ENCODE data around the gene SORBS1.

DNA sequence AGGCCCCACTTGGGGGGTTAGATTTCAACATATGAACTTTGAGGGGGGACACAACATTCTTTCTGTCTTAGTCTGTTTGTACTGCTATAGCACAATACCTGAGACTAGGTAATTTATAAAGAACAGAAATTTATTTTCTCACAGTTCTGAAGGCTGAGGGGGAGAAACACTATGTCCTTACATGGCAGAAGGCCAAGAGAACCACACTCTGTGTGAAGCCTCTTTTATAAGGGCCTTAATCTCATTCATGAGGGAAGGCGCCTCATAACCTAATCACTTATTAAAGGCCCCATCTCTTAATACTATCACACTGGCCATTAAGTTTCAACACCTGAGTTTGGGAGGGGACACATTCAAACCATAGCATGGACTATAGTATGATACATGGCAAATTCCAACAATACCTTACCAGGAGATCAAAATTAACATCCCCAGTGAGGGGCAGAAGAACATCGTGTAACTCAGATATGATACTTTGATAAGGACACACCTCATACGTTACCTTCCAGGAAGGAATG lies 261.1 kb downstream of the SORBS1 start:
- TF ChIP-seq SP1 (CRISPR knock-in tag; conservative IDR thresholded peaks at IDR 0.05) (no peak), ZNF416 (CRISPR knock-in tag; IDR thresholded peaks at IDR 0.05) (no peak), CREB1 (CRISPR knock-in tag; IDR thresholded peaks at IDR 0.05) (no peak), MYBL2 (CRISPR knock-in tag; IDR thresholded peaks at IDR 0.05) (no peak)
- TF ChIP-seq, protein P1, sequence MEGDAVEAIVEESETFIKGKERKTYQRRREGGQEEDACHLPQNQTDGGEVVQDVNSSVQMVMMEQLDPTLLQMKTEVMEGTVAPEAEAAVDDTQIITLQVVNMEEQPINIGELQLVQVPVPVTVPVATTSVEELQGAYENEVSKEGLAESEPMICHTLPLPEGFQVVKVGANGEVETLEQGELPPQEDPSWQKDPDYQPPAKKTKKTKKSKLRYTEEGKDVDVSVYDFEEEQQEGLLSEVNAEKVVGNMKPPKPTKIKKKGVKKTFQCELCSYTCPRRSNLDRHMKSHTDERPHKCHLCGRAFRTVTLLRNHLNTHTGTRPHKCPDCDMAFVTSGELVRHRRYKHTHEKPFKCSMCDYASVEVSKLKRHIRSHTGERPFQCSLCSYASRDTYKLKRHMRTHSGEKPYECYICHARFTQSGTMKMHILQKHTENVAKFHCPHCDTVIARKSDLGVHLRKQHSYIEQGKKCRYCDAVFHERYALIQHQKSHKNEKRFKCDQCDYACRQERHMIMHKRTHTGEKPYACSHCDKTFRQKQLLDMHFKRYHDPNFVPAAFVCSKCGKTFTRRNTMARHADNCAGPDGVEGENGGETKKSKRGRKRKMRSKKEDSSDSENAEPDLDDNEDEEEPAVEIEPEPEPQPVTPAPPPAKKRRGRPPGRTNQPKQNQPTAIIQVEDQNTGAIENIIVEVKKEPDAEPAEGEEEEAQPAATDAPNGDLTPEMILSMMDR (IDR thresholded peaks at IDR 0.05) = no peak
- TF ChIP-seq, protein P2, sequence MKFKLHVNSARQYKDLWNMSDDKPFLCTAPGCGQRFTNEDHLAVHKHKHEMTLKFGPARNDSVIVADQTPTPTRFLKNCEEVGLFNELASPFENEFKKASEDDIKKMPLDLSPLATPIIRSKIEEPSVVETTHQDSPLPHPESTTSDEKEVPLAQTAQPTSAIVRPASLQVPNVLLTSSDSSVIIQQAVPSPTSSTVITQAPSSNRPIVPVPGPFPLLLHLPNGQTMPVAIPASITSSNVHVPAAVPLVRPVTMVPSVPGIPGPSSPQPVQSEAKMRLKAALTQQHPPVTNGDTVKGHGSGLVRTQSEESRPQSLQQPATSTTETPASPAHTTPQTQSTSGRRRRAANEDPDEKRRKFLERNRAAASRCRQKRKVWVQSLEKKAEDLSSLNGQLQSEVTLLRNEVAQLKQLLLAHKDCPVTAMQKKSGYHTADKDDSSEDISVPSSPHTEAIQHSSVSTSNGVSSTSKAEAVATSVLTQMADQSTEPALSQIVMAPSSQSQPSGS (CRISPR knock-in tag; IDR thresholded peaks at IDR 0.05; ENCODE audit: borderline replicate concordance, low read depth) = no peak
- TF ChIP-seq, protein P3, sequence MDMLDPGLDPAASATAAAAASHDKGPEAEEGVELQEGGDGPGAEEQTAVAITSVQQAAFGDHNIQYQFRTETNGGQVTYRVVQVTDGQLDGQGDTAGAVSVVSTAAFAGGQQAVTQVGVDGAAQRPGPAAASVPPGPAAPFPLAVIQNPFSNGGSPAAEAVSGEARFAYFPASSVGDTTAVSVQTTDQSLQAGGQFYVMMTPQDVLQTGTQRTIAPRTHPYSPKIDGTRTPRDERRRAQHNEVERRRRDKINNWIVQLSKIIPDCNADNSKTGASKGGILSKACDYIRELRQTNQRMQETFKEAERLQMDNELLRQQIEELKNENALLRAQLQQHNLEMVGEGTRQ (CRISPR knock-in tag; IDR thresholded peaks at IDR 0.05) = no peak

Measured in WTC11 (cell line).